Glutamatergic neuron (in vitro differentiated cells): ENCODE measurements around the gene ZFPM1. TPM values are rescaled to one million over a fixed set of nuclear protein-coding genes. Genes with fewer than 3 reads are reported as not detected.
A peak's percentile ranks its signal among the peaks of the same experiment; 100 is the strongest.
"Not testable (repeated sequence)": the region's sequence is repeated elsewhere in the genome, so short reads cannot be mapped to it uniquely, and the experiment has no call there.

ENCODE experiments used
- DNase-seq: peaks from one replicate; pipeline ENCODE4 v3.0.0; 2022
- H3K27ac Mint-ChIP-seq: one replicate; pipeline ENCODE4 v1.8.0; 2020; ENCODE audit warnings: mild to moderate bottlenecking, mixed read lengths, inconsistent platforms; ENCODE audit not compliant: unreplicated experiment
- H3K27me3 Mint-ChIP-seq: one replicate; pipeline ENCODE4 v1.8.0; 2020; ENCODE audit warnings: mild to moderate bottlenecking, moderate library complexity, mixed read lengths, inconsistent platforms; ENCODE audit not compliant: unreplicated experiment
- H3K36me3 Mint-ChIP-seq: one replicate; pipeline ENCODE4 v1.8.0; 2020; ENCODE audit warnings: mild to moderate bottlenecking, mixed read lengths, inconsistent platforms; ENCODE audit not compliant: unreplicated experiment
- H3K4me1 Mint-ChIP-seq: one replicate; pipeline ENCODE4 v1.8.0; 2020; ENCODE audit warnings: mild to moderate bottlenecking, low read depth, mixed read lengths, inconsistent platforms; ENCODE audit not compliant: unreplicated experiment
- H3K4me3 Mint-ChIP-seq: one replicate; pipeline ENCODE4 v1.8.0; 2020; ENCODE audit warnings: mild to moderate bottlenecking, mixed read lengths, inconsistent platforms; ENCODE audit not compliant: unreplicated experiment
- H3K9me3 Mint-ChIP-seq: one replicate; pipeline ENCODE4 v1.8.0; 2020; ENCODE audit warnings: mild to moderate bottlenecking, moderate library complexity, mixed read lengths, inconsistent platforms; ENCODE audit not compliant: unreplicated experiment
- CTCF ChIP-seq: fragments of 200-600 bp; sonication (generic); IDR thresholded peaks from one replicate; pipeline ENCODE4 v1.5.0; 2021; ENCODE audit not compliant: partially characterized antibody, unreplicated experiment
- total RNA-seq: library from RNA; stranded (reverse); fragmentation: NEBNext Ultra II Directional; extraction: Animal tissue kit (Norgen Biotek cat#: 25700); gene quantifications from one replicate; pipeline ENCODE4 v1.2.1, GENCODE V29; 2021; ENCODE audit not compliant: unreplicated experiment

ZFPM1 gene
- total RNA-seq, 1 donor from 2014 or later: 11.1 TPM

- Mint-ChIP-seq H3K4me1 (peaks cover 4% of the 10 kb centered on the region), H3K27me3 (peaks cover 5% of the 10 kb centered on the region), H3K9me3 (peaks cover 13% of the 10 kb centered on the region), H3K4me3 (peak overlapping the region; percentile 38), H3K36me3 (no peaks in the 10 kb centered on the region), H3K27ac (no peak overlapping the region)
- no peak for DNase-seq
- no peak for TF ChIP-seq CTCF
Observed at GRCh38 chr16:88409296-88410065, 43.6 kb upstream of the ZFPM1 start.

GRCh38 chr16:88410297-88410968 is 42.6 kb upstream of the ZFPM1 start:
- not testable (repeated sequence) for H3K4me3 Mint-ChIP-seq, H3K4me1 Mint-ChIP-seq, H3K27ac Mint-ChIP-seq, DNase-seq, H3K36me3 Mint-ChIP-seq, H3K27me3 Mint-ChIP-seq
- peaks cover 11% of the 10 kb centered on the region for H3K9me3 Mint-ChIP-seq

- H3K27ac Mint-ChIP-seq: peak overlapping the region; percentile 52
- no peak for DNase-seq
- peaks cover 5% of the 10 kb centered on the region for H3K27me3 Mint-ChIP-seq
- no peak overlapping the region for H3K4me3 Mint-ChIP-seq
- H3K9me3 Mint-ChIP-seq: peaks cover 8% of the 10 kb centered on the region
- no peaks in the 10 kb centered on the region for H3K36me3 Mint-ChIP-seq
- H3K4me1 Mint-ChIP-seq: no peaks in the 10 kb centered on the region
- no peak for TF ChIP-seq CTCF
Observed at GRCh38 chr16:88411951-88412576, 41.0 kb upstream of the ZFPM1 start.

- no peaks in the 10 kb centered on the region for H3K36me3 Mint-ChIP-seq
- no peak for TF ChIP-seq CTCF
Observed at GRCh38 chr16:88412766-88413165, 40.3 kb upstream of the ZFPM1 start.

DNA sequence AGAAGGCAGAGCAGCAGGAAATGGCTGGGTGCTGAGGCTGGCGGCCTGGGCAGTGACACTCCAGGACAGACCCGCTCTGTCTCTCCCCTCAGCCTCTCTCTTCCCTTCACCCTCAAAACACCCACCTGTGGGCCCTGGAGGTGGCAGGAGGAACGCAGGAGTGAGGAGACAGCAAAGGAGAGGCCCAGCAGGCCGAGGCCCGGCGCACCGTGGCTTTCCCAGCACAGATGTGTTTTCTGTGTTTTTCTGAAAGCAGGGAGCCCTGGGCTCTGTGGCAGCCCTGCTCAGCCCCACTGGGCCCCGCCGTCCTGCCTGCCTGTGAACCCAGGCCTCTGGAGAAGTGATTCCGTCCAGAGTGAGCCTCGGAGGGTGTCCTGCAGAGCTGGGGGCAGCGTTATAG is 39.8 kb upstream of the ZFPM1 start:
- peaks cover 8% of the 10 kb centered on the region for H3K9me3 Mint-ChIP-seq
- no peak overlapping the region for H3K4me3 Mint-ChIP-seq
- no peak overlapping the region for H3K27ac Mint-ChIP-seq
- H3K27me3 Mint-ChIP-seq: peaks cover 5% of the 10 kb centered on the region
- no peak for DNase-seq
- no peak for TF ChIP-seq CTCF
- no peaks in the 10 kb centered on the region for H3K4me1 Mint-ChIP-seq
- H3K36me3 Mint-ChIP-seq: no peaks in the 10 kb centered on the region

More at GRCh38 chr16:88412766-88413165, 40.3 kb upstream of the ZFPM1 start:
- Mint-ChIP-seq H3K27ac (no peak overlapping the region), H3K9me3 (peaks cover 8% of the 10 kb centered on the region), H3K4me1 (no peaks in the 10 kb centered on the region), H3K27me3 (peaks cover 5% of the 10 kb centered on the region), H3K4me3 (no peak overlapping the region)
- no peak for DNase-seq
